Skeletal muscle tissue (tissue), 4 donors: ENCODE measurements around the gene ITGA3. TPM values are rescaled to one million over a fixed set of nuclear protein-coding genes. Genes with fewer than 3 reads are reported as not detected.

Source experiments
- H3K27ac ChIP-seq: one replicate; pipeline ENCODE4 v1.7.0; 2013; ENCODE audit warnings: mild to moderate bottlenecking, low read depth, low read length, inconsistent platforms
- H3K27me3 ChIP-seq, 3 donors: one replicate each; pipeline ENCODE4 v1.7.0; 2013; ENCODE audit warnings: low read length in 3 of 3; ENCODE audit not compliant: control insufficient read depth in 3 of 3, insufficient read depth in 3 of 3
- H3K36me3 ChIP-seq, 3 donors: one replicate each; pipeline ENCODE4 v1.7.0; 2013; ENCODE audit warnings: low read length in 3 of 3; ENCODE audit not compliant: control insufficient read depth in 3 of 3, insufficient read depth in 3 of 3
- H3K4me1 ChIP-seq, 3 donors: one replicate each; pipeline ENCODE4 v1.7.0; 2013; ENCODE audit warnings: low read length in 3 of 3, mild to moderate bottlenecking in 3 of 3; ENCODE audit not compliant: control insufficient read depth in 3 of 3, insufficient read depth in 3 of 3
- H3K4me3 ChIP-seq, 3 donors: one replicate each; pipeline ENCODE4 v1.7.0; 2013; ENCODE audit warnings: low read length in 3 of 3
- H3K9ac ChIP-seq, 3 donors: one replicate each; pipeline ENCODE4 v1.7.0; 2013; ENCODE audit warnings: low read length in 3 of 3, mild to moderate bottlenecking in 3 of 3, moderate library complexity in 2 of 3, low read depth in 1 of 3
- H3K9me3 ChIP-seq, 3 donors: one replicate each; pipeline ENCODE4 v1.7.0; 2013; ENCODE audit warnings: low read length in 3 of 3; ENCODE audit not compliant: control insufficient read depth in 3 of 3
- total RNA-seq: library from RNA; depleted of rRNA; stranded (reverse); fragments of >200 nt; gene quantifications from one replicate; pipeline ENCODE4 v1.2.3, GENCODE V29; 2014
- donor health status: Osteomylitis.

ITGA3 gene
- total RNA-seq, 1 donor from 2014 or later = 27.7 TPM

- no peaks in the 10 kb centered on the region for H3K27me3 ChIP-seq
- H3K27ac ChIP-seq = peak overlapping the region; percentile 91
- peaks cover 0 to 5% (median 3%) of the 10 kb centered on the region in 3 donors for H3K36me3 ChIP-seq
- H3K4me3 ChIP-seq = no peak overlapping the region
- H3K4me1 ChIP-seq = peaks cover 71 to 84% (median 77%) of the 10 kb centered on the region in 3 donors
- peak overlapping the region in 2 of 3 donors; percentile 43 to 69 for H3K9ac ChIP-seq
- no peaks in the 10 kb centered on the region for H3K9me3 ChIP-seq
Observed at GRCh38 chr17:50065056-50065455, 9.1 kb downstream of the ITGA3 start.

GRCh38 chr17:50066995-50067394 is 11.1 kb downstream of the ITGA3 start:
- H3K9ac ChIP-seq = peak overlapping the region; percentile 60 to 80 (median 66)
- H3K4me3 ChIP-seq = peak overlapping the region in 2 of 3 donors; percentile 3 to 24
- no peaks in the 10 kb centered on the region for H3K27me3 ChIP-seq
- H3K4me1 ChIP-seq = peaks cover 53 to 69% (median 57%) of the 10 kb centered on the region in 3 donors
- H3K36me3 ChIP-seq = peaks cover 11 to 16% (median 14%) of the 10 kb centered on the region in 3 donors
- H3K9me3 ChIP-seq = no peaks in the 10 kb centered on the region
- H3K27ac ChIP-seq = peak overlapping the region; percentile 88

- Histone ChIP-seq H3K4me1 (peaks cover 43 to 59% (median 47%) of the 10 kb centered on the region in 3 donors), H3K9me3 (no peaks in the 10 kb centered on the region), H3K4me3 (no peak overlapping the region), H3K27ac (peak overlapping the region; percentile 88), H3K36me3 (peaks cover 11 to 21% (median 20%) of the 10 kb centered on the region in 3 donors), H3K27me3 (no peaks in the 10 kb centered on the region), H3K9ac (peak overlapping the region in 2 of 3 donors; percentile 66 to 80)
Observed at GRCh38 chr17:50067996-50068395, 12.1 kb downstream of the ITGA3 start.

- Histone ChIP-seq H3K36me3 (peaks cover 20 to 33% (median 29%) of the 10 kb centered on the region in 3 donors), H3K4me1 (peaks cover 17 to 32% (median 21%) of the 10 kb centered on the region in 3 donors), H3K9me3 (no peaks in the 10 kb centered on the region), H3K4me3 (no peak overlapping the region), H3K27me3 (no peaks in the 10 kb centered on the region), H3K9ac (no peak overlapping the region), H3K27ac (no peak overlapping the region)
Observed at GRCh38 chr17:50070908-50071680, 15.2 kb downstream of the ITGA3 start.

GRCh38 chr17:50071692-50072091 is 15.8 kb downstream of the ITGA3 start:
- H3K27ac ChIP-seq = no peak overlapping the region
- H3K9ac ChIP-seq = no peak overlapping the region
- H3K4me1 ChIP-seq = peaks cover 13 to 26% (median 17%) of the 10 kb centered on the region in 3 donors
- H3K9me3 ChIP-seq = no peaks in the 10 kb centered on the region
- H3K4me3 ChIP-seq = no peak overlapping the region
- H3K36me3 ChIP-seq = peaks cover 20 to 36% (median 31%) of the 10 kb centered on the region in 3 donors
- H3K27me3 ChIP-seq = no peaks in the 10 kb centered on the region

- H3K9me3 ChIP-seq = no peaks in the 10 kb centered on the region
- H3K4me3 ChIP-seq = no peak overlapping the region
- H3K27me3 ChIP-seq = no peaks in the 10 kb centered on the region
- no peak overlapping the region for H3K27ac ChIP-seq
- peaks cover 8 to 22% (median 13%) of the 10 kb centered on the region in 3 donors for H3K4me1 ChIP-seq
- H3K36me3 ChIP-seq = peaks cover 23 to 38% (median 32%) of the 10 kb centered on the region in 3 donors
- no peak overlapping the region for H3K9ac ChIP-seq
Observed at GRCh38 chr17:50072130-50072529, 16.2 kb downstream of the ITGA3 start.

- Histone ChIP-seq H3K27me3 (no peaks in the 10 kb centered on the region), H3K4me1 (peaks cover under 1 to 14% (median 5%) of the 10 kb centered on the region in 3 donors), H3K4me3 (no peak overlapping the region), H3K27ac (no peak overlapping the region), H3K36me3 (peaks cover 31 to 46% (median 40%) of the 10 kb centered on the region in 3 donors), H3K9me3 (no peaks in the 10 kb centered on the region), H3K9ac (no peak overlapping the region)
Observed at GRCh38 chr17:50072925-50073324, 17.0 kb downstream of the ITGA3 start.

- Histone ChIP-seq H3K9ac (no peak overlapping the region), H3K27me3 (no peaks in the 10 kb centered on the region), H3K4me1 (peaks cover 2 to 12% (median 4%) of the 10 kb centered on the region in 3 donors), H3K36me3 (peaks cover 34 to 57% (median 45%) of the 10 kb centered on the region in 3 donors), H3K9me3 (no peaks in the 10 kb centered on the region), H3K4me3 (no peak overlapping the region), H3K27ac (no peak overlapping the region)
Observed at GRCh38 chr17:50074227-50074626, 18.3 kb downstream of the ITGA3 start.

- Histone ChIP-seq H3K4me1 (peaks cover 9 to 21% (median 15%) of the 10 kb centered on the region in 3 donors), H3K9ac (no peak overlapping the region), H3K36me3 (peaks cover 31 to 65% (median 43%) of the 10 kb centered on the region in 3 donors)
Observed at GRCh38 chr17:50075446-50076032, 19.6 kb downstream of the ITGA3 start.

GRCh38 chr17:50076221-50076590 is 20.3 kb downstream of the ITGA3 start:
- no peak overlapping the region for H3K4me3 ChIP-seq
- H3K36me3 ChIP-seq = peaks cover 31 to 60% (median 37%) of the 10 kb centered on the region in 3 donors
- H3K9ac ChIP-seq = no peak overlapping the region
- H3K4me1 ChIP-seq = peaks cover 11 to 24% (median 20%) of the 10 kb centered on the region in 3 donors
- no peaks in the 10 kb centered on the region for H3K9me3 ChIP-seq
- no peaks in the 10 kb centered on the region for H3K27me3 ChIP-seq
- no peak overlapping the region for H3K27ac ChIP-seq

More at GRCh38 chr17:50075446-50076032, 19.6 kb downstream of the ITGA3 start:
- H3K4me3 ChIP-seq = no peak overlapping the region
- H3K9me3 ChIP-seq = no peaks in the 10 kb centered on the region
- no peak overlapping the region for H3K27ac ChIP-seq
- H3K27me3 ChIP-seq = no peaks in the 10 kb centered on the region
